ENCODE data around the gene GSG1L2. TPM values are rescaled to one million over a fixed set of nuclear protein-coding genes. Genes with fewer than 3 reads are reported as not detected.

Gene GSG1L2
- total RNA-seq, 1 experiment from 2014 or later: not detected

DNA sequence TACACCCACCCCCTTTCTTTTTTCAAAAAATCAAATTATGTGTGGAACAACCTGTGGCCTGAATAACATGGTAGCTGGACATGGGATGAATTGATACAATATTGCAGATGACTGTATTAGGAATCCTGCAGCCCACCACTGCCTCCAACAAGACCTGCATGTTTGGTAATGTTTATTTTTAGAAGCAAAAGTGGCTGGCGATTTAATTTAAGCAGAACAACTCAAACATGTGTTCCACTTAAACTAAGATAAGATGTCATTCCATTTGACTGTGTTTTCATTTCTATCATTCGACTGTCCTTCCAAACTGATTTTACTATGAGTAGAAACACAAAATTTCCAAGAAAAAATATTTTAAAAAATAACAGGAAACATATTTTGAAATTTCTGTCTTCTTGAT is 20.4 kb downstream of the GSG1L2 start:
- CTCF ChIA-PET: interaction anchor here (0.7 kb wide), 1 partner anchor 88 kb away, joined by 3 read pairs; no protein-coding TSS in a partner anchor

DNA sequence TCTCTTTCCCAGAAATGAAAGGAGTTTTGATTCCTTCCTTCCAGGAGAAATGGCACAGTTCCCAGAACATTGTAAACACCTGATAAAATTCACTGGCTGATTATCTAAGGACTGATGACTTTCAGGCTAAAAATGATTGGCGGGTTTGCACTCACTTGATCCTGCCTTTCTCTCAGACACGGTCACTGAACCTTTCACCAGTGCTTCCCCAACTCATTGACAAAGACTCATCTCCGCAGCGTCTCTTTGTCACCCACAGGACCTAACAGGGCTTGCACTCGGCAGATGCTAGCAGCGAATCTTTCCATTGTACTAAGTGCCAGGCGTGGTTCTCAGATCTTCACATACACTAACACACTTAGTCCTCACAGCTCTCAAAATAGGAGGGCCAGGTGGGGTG is 23.2 kb downstream of the GSG1L2 start:
- Histone ChIP-seq H3K9me3 (ENCODE audit: control insufficient read depth, insufficient read depth, low read depth, low read length) (no peaks in the 10 kb centered on the region), H3K36me3 (ENCODE audit: control insufficient read depth, insufficient read depth, low read length) (no peaks in the 10 kb centered on the region), H3K27me3 (ENCODE audit: control insufficient read depth, insufficient read depth, low read length) (no peaks in the 10 kb centered on the region), H3K27ac (ENCODE audit: low read length) (no peak overlapping the region), H3K4me3 (ENCODE audit: low read depth in 2 of 2, low read length in 2 of 2) (no peak overlapping the region), H3K4me1 (ENCODE audit: control insufficient read depth, insufficient read depth, low read length) (peaks cover 8% of the 10 kb centered on the region)
- in situ Hi-C loops (cut with HindIII; ENCODE audit: low pct_unique_long_range_greater_than_20kb, low sequenced_read_pairs) (no loop called here), intact Hi-C loops (cut with micrococcal nuclease; ENCODE audit: unreplicated experiment) (no loop called here)
- no TSS peak for BruUV-seq (replicated peaks)
- ATAC-seq (no peak), DNase-seq (ENCODE audit: low read depth, low spot score) (no peak)
- POLR2A ChIA-PET: no interaction called here
- CTCF ChIA-PET: no interaction called here
- TF ChIP-seq POLR2AphosphoS5 (IDR thresholded peaks at IDR 0.05; ENCODE audit: low read depth, low read length): no peak
- no peak for TF ChIP-seq REST (IDR thresholded peaks at IDR 0.05; ENCODE audit: insufficient read depth in 1 of 2, low read depth in 2 of 2, low read length in 1 of 2)
- TF ChIP-seq SIN3A (IDR thresholded peaks at IDR 0.05; ENCODE audit: borderline replicate concordance, insufficient read depth, low read depth, low read length): no peak
- TF ChIP-seq, protein P1, sequence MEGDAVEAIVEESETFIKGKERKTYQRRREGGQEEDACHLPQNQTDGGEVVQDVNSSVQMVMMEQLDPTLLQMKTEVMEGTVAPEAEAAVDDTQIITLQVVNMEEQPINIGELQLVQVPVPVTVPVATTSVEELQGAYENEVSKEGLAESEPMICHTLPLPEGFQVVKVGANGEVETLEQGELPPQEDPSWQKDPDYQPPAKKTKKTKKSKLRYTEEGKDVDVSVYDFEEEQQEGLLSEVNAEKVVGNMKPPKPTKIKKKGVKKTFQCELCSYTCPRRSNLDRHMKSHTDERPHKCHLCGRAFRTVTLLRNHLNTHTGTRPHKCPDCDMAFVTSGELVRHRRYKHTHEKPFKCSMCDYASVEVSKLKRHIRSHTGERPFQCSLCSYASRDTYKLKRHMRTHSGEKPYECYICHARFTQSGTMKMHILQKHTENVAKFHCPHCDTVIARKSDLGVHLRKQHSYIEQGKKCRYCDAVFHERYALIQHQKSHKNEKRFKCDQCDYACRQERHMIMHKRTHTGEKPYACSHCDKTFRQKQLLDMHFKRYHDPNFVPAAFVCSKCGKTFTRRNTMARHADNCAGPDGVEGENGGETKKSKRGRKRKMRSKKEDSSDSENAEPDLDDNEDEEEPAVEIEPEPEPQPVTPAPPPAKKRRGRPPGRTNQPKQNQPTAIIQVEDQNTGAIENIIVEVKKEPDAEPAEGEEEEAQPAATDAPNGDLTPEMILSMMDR (IDR thresholded peaks at IDR 0.05): no peak
- no peak for TF ChIP-seq TCF7L2 (IDR thresholded peaks at IDR 0.05; ENCODE audit: low read depth, low read length)

More for the DNA sequence above, 20.4 kb downstream of the GSG1L2 start:
- DNase-seq (ENCODE audit: low read depth, low spot score) (no peak), ATAC-seq (no peak)
- intact Hi-C loops (cut with micrococcal nuclease; ENCODE audit: unreplicated experiment) (no loop called here), in situ Hi-C loops (cut with HindIII; ENCODE audit: low pct_unique_long_range_greater_than_20kb, low sequenced_read_pairs) (no loop called here)
- H3K36me3 ChIP-seq (ENCODE audit: control insufficient read depth, insufficient read depth, low read length): no peaks in the 10 kb centered on the region
- BruUV-seq (replicated peaks): no TSS peak
- POLR2A ChIA-PET: no interaction called here
- H3K4me3 ChIP-seq (ENCODE audit: low read depth in 2 of 2, low read length in 2 of 2): no peak overlapping the region
- H3K4me1 ChIP-seq (ENCODE audit: control insufficient read depth, insufficient read depth, low read length): peaks cover 8% of the 10 kb centered on the region
- no peaks in the 10 kb centered on the region; the same call in 1 of the 2 replicates for H3K27me3 ChIP-seq (ENCODE audit: control insufficient read depth, insufficient read depth, low read length)
- no peaks in the 10 kb centered on the region for H3K9me3 ChIP-seq (ENCODE audit: control insufficient read depth, insufficient read depth, low read depth, low read length)
- H3K27ac ChIP-seq (ENCODE audit: low read length): no peak overlapping the region
- TF ChIP-seq TCF7L2 (IDR thresholded peaks at IDR 0.05; ENCODE audit: low read depth, low read length) (no peak), POLR2AphosphoS5 (IDR thresholded peaks at IDR 0.05; ENCODE audit: low read depth, low read length) (no peak), REST (IDR thresholded peaks at IDR 0.05; ENCODE audit: insufficient read depth in 1 of 2, low read depth in 2 of 2, low read length in 1 of 2) (no peak), SIN3A (IDR thresholded peaks at IDR 0.05; ENCODE audit: borderline replicate concordance, insufficient read depth, low read depth, low read length) (no peak)
- TF ChIP-seq, protein P1 (IDR thresholded peaks at IDR 0.05): no peak

Measured in Panc1 (cell line).